NCI-H774 (cell line): ENCODE measurements around the gene C11orf58.

Experiments used
- DNase-seq: peaks from one replicate; lab custom pipeline; 2025; lab: John Stamatoyannopoulos, UW

Gene C11orf58

GRCh38 chr11:16769386-16769785 is 30.9 kb downstream of the C11orf58 start:
- DNase-seq: no peak

GRCh38 chr11:16770016-16770415 is 31.6 kb downstream of the C11orf58 start:
- DNase-seq: no peak

DNA sequence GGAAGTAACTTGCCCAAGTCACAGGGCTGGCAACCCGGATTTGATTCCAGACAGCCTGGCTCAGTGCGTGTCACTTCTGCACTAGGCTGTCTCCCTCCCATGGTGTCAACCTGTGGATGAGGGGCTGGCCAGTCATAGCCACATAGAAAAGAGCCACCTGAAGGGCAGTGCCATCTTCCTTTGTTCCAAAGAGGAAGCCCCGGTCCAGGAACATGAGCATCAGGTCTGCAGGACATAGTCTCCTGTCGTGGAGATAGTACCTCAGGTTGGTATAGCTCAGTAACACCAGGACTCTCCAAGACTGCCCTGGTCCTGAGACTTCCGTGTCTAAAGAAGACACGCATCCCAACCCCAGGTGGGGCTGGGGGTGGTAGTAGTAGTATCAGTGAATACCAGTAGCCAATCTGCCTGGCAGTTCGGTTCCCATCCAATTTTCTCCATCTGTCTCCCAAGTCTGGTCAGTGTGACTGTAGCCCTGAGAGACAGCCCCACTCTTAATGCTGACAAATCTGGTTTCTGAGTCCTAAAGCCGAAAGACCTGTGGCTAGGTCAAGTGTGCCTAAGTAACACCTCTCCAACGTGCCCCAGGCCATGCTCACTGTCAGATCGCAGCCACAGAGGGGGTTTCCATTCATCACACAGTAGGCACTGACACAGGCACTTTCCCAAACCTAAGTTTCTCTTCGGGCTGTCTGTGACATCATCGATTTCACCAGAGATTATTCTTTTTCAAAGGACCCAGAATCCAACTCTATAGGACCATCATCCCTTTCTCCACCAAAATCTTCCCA is 33.1 kb downstream of the C11orf58 start:
- no peak for DNase-seq

DNA sequence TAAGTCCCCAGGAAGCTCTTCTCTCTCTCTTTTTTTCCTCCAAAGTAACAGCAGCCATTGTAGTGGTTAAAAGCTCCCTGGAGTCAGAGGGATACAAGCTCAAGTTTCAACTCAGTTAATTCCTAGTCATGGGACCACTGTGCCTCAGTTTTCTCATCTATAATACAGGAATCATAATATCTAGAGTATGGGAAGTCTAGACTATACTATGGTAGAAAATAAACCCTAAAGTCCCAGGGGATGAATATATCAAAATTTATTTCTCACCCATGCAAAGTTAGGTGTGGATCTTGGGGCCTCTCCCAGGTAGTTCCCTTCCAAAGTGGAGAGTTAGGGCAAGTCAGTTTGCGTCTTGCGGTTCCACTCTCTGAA is 33.7 kb downstream of the C11orf58 start:
- DNase-seq: no peak

GRCh38 chr11:16773981-16774935 is 35.8 kb downstream of the C11orf58 start:
- DNase-seq: no peak

DNA sequence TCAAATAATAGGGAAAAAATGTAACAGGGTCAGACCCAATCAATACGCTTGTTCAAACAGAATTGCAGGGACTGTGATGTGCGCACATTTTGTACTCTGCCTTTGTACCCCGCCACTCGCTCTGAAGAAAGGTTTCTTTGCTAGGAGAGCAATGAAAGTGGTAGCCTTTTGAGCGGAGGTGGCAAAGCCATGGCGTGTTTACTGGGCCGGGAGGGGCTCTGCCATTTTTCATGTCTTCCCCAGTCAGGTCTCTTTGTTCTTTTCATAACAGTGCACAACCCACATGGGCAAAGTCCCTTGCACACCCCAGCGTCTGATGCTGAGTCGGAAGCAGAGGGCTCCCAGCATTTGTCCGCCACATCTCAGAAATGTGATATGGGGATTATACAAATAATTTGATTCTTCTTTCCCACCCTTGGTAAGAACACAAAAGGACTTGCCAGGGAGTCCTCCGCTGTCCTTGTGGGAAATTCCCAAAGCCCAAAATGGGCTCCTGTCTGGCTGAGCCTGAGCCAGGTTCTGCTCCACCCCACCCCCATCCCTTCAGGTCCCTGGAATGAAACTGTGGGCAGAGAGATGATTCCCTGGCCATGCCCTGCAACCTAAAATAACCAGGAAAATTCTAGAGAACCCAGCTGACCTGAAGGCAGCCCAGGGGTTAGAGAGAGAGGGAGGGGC is 36.6 kb downstream of the C11orf58 start:
- DNase-seq: no peak

DNA sequence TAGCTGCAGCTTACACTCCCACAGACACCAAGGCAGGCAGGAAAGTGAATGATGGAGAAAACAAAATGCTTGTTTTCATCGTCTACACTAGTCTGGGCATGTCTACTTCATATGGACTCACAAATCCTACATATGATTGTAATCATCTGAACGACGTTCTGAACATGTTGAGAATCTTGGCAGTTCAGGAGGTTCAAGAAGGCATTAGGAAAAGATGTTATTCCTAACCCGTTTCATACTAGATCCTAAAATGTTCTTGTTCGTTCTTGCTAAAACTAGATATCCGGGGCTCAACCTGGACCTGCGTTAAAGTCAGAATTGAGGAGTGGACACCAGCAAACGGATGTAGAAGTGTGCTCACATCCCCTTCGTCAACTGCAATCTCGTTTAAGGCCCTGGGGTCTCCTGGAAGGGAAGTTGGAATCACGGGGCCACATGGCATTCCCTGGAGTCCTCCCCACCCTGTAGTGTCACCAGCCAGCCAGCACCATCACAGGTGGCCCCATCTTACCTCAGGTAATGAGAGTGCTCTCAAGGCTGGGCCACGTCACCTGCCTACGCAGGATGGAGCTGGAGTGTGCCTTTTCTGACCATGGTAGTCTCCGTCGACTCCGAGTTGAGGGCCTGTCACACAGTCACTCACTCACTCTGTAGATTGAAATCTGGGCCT is 37.3 kb downstream of the C11orf58 start:
- no peak for DNase-seq

- no peak for DNase-seq
These were observed 38.5 kb downstream of the C11orf58 start for GRCh38 chr11:16776711-16777612.

GRCh38 chr11:16777613-16777975 is 39.1 kb downstream of the C11orf58 start:
- no peak for DNase-seq

GRCh38 chr11:16778286-16778685 is 39.8 kb downstream of the C11orf58 start:
- DNase-seq: no peak

GRCh38 chr11:16778876-16779275 is 40.4 kb downstream of the C11orf58 start:
- no peak for DNase-seq

GRCh38 chr11:16779436-16779835 is 41.0 kb downstream of the C11orf58 start:
- no peak for DNase-seq

DNA sequence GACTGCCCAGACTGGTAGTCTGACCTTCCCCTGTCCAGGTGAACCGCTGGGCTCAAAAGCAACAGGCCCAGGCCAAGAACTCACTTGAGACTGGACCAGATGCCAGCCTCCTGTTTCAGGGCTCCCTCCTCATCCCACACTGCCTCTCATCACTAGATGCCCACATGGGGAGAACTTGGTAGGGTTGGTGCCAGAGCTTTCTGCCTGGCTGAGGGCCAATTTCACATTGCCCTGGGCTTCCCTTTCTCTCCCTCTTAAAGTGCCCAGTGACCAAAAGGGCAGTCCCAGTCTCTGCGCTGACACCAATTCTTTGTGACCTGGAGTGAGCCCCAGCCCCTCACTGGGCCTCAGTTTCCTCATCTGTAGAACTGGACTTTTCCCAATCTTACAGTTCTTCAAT is 41.7 kb downstream of the C11orf58 start:
- no peak for DNase-seq

- no peak for DNase-seq
These were observed 42.5 kb downstream of the C11orf58 start for GRCh38 chr11:16780698-16781550.

GRCh38 chr11:16781936-16782919 is 43.8 kb downstream of the C11orf58 start:
- DNase-seq: no peak

DNA sequence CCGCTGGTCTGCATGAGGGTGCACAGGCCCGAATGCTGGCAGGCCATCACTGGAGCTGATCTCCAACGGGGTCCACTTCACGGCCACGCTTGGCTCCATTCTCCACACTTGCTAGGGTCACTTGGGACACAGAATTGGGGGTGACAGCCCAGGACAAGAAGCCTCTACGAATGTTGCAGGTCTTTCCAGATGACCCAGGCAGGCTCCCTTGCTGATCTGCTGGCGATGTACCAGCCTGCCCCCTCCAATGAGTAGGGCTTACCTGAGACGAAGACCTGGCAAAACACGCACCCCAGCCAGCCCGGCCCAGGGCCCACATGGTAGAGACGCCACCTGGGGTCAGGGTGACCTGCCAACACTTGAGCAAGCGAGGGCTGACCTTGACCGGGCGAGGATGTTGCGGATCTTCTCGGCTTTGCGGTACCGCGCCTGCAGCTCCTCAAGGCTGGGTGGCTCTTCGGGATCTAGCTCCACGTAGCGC is 44.9 kb downstream of the C11orf58 start:
- DNase-seq: no peak

DNA sequence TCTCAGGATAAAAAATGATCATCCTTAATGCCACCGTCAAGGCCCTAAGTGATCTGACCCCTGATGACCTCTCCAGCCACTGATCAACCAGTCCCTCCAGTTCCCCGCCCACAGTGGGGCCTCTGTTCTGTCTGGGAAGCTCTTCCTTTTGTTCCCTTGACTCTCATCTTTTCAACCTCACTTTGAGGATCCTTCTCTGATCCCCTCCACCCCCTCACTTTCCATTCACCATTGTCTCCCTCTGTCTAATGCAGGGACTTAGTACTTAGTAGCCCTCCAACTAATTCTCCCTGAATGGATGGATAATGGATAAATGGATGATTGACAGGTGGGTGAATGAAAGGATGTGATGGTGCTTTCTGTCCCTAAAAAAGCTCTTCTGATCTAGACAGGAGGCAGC is 45.6 kb downstream of the C11orf58 start:
- DNase-seq: no peak

DNA sequence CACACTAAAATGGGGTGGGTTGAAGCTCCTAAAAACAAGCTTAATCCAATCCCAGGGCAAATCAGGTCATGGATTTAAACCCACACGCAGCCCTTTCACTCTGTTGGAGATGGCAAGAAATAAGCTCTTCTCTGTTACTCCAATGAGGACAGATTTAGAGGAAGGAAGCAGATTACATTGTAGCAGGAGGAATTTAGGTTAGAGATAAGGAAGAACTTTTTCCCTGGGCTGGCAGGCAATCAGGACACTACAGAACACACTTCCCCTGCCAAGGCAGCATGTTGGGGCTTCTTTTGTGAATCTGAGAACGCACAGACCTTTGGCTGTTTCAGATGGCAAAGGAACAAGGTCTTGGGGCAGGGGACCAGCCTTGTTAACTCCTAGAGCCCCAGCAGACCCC is 46.2 kb downstream of the C11orf58 start:
- DNase-seq: no peak
